HG02759 (cell line): Measurements from ENCODE around the gene ETHE1.

Experiments used
- ATAC-seq: cut with Tn5 transposase; IDR thresholded peaks from one replicate; pipeline ENCODE4 v1.9.1; 2021; ENCODE audit warnings: mild to moderate bottlenecking, moderate library complexity; ENCODE audit not compliant: unreplicated experiment

ETHE1 gene

GRCh38 chr19:43467276-43467675, 59.7 kb downstream of the ETHE1 start:
- no peak for ATAC-seq

- no peak for ATAC-seq
Measured at GRCh38 chr19:43466793-43467192, 60.2 kb downstream of the ETHE1 start.

GRCh38 chr19:43465468-43466120, 61.4 kb downstream of the ETHE1 start, which contains the start of gene LYPD3:
Gene LYPD3 (minus strand): TSS chr19:43465608. CDS start chr19:43465571, 37 bp downstream.
- no peak for ATAC-seq

- ATAC-seq: peak; percentile 35
Measured at GRCh38 chr19:43464134-43464775, 62.7 kb downstream of the ETHE1 start.

GRCh38 chr19:43463381-43464133, 63.4 kb downstream of the ETHE1 start:
- ATAC-seq: peak; percentile 88

GRCh38 chr19:43462785-43463380, 64.1 kb downstream of the ETHE1 start:
- no peak for ATAC-seq

- no peak for ATAC-seq
Measured at GRCh38 chr19:43462383-43462782, 64.6 kb downstream of the ETHE1 start.

GRCh38 chr19:43461303-43461702, 65.7 kb downstream of the ETHE1 start:
- ATAC-seq: no peak

- ATAC-seq: no peak
Measured at GRCh38 chr19:43460362-43461016, 66.5 kb downstream of the ETHE1 start.

GRCh38 chr19:43457809-43458208, 69.2 kb downstream of the ETHE1 start:
- ATAC-seq: no peak
